SU-DHL-6 (cell line): ENCODE measurements around the gene KCNAB3.

ENCODE experiments used
- H2AFZ ChIP-seq: fragments of 200-600 bp; sonication (generic); 2 replicates; pipeline ENCODE4 v1.6.1; 2014; ENCODE audit warnings: low read depth, mild to moderate bottlenecking, moderate library complexity, mixed read lengths, antibody characterized with exemption, low read length; ENCODE audit not compliant: severe bottlenecking
- H3F3A ChIP-seq: fragments of 200-600 bp; shearing (Covaris generic); 2 replicates; pipeline ENCODE4 v1.6.0; 2016; ENCODE audit warnings: antibody characterized with exemption, mild to moderate bottlenecking; ENCODE audit not compliant: insufficient read depth
- H3K27ac ChIP-seq: fragments of 200-600 bp; sonication (generic); 2 replicates; pipeline ENCODE4 v1.5.1; 2016; ENCODE audit warnings: low read depth, mild to moderate bottlenecking, low read length, moderate library complexity, mixed read lengths
- H3K27me3 ChIP-seq: fragments of 200-600 bp; sonication (generic), shearing (Covaris generic); 2 replicates; pipeline ENCODE4 v1.6.0; 2014; ENCODE audit warnings: mild to moderate bottlenecking, low read length
- H3K36me3 ChIP-seq: fragments of 200-600 bp; sonication (generic); 2 replicates; pipeline ENCODE4 v1.6.1; 2014; ENCODE audit warnings: mild to moderate bottlenecking, low read length, mixed read lengths
- H3K4me2 ChIP-seq: fragments of 300-600, 200-600 bp; shearing (Covaris generic), sonication (generic); 2 replicates; pipeline ENCODE4 v1.6.0; 2014; ENCODE audit warnings: low read length, low read depth, mild to moderate bottlenecking; ENCODE audit not compliant: poor library complexity, severe bottlenecking
- H3K4me3 ChIP-seq: fragments of 200-600 bp; sonication (generic); 2 replicates; pipeline ENCODE4 v1.5.1; 2014; ENCODE audit warnings: antibody characterized with exemption, low read length, mild to moderate bottlenecking, mixed read lengths; ENCODE audit not compliant: insufficient read depth, poor library complexity, severe bottlenecking
- H3K79me2 ChIP-seq: fragments of 200-600 bp; sonication (generic); 2 replicates; pipeline ENCODE4 v1.6.1; 2014; ENCODE audit warnings: mild to moderate bottlenecking, low read length, moderate library complexity; ENCODE audit not compliant: insufficient read depth
- H3K9ac ChIP-seq: fragments of 200-600 bp; sonication (generic); 2 replicates; pipeline ENCODE4 v1.7.0; 2014; ENCODE audit warnings: mild to moderate bottlenecking, low read length
- H3K9me2 ChIP-seq: fragments of 200-600 bp; sonication (generic); replicated peaks from 2 replicates; pipeline ENCODE4 v1.6.1; 2014; ENCODE audit warnings: low read length; ENCODE audit not compliant: insufficient read depth
- H3K9me3 ChIP-seq: fragments of 200-600 bp; sonication (generic); 2 replicates; pipeline ENCODE4 v1.6.1; 2014; ENCODE audit warnings: low read length, mixed read lengths; ENCODE audit not compliant: insufficient read depth
- H4K20me1 ChIP-seq: fragments of 200-600 bp; sonication (generic); 2 replicates; pipeline ENCODE4 v1.6.1; 2014; ENCODE audit warnings: low read depth, mild to moderate bottlenecking, antibody characterized with exemption, low read length, moderate library complexity, mixed read lengths
- EZH2phosphoT487 ChIP-seq: fragments of 200-600 bp; sonication (generic), shearing (Covaris generic); conservative IDR thresholded peaks from 2 replicates; pipeline ENCODE4 v1.6.1; 2018; ENCODE audit warnings: mild to moderate bottlenecking, antibody characterized with exemption, low read length, moderate library complexity, mixed read lengths
- TF ChIP-seq, protein P1 (sequence below): fragments of 200-600 bp; sonication (generic); IDR thresholded peaks from one replicate; pipeline ENCODE4 v1.5.1; 2017; ENCODE audit warnings: antibody characterized with exemption, mild to moderate bottlenecking, low read length, moderate library complexity; ENCODE audit not compliant: insufficient read depth, poor library complexity, severe bottlenecking

KCNAB3 gene

DNA sequence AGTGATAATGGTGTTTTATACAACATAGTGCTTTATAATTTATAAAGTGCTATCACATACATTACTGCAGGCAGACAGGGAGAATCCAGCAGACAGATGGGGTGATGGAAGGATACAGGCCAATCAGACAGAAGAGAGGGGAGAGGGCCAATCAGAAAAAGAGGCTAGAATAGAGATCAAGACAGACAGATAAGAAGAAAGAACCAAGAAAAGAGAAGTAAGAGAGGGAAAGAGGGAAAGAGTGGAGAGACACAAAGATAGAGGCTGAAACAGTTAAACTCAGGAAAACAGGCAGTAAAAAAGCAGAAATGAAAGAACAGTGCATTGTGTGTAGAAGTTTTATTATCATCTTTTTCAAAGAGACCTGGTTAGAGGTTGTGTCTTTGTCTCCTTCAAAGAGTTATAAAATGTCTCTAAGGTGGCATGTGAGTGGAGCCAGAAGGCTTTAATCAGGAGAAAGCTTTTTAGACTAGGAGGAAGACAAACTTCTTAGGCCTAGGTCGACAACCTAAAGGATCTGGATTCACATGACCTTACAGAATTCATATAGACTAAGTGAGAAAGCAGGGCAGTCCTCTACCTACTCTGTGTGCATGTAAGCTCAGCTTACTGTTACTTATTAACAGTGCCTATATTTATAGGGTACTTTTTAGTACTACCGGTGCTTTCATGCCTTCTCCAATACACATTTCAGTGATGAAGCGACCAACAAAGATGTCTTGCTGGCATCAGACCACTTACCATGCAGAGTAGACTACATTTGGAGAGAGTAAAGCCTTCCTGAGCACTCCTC, 49.4 kb downstream of the KCNAB3 start:
- H3F3A ChIP-seq = peaks cover 57% of the 10 kb centered on the region
- H3K4me3 ChIP-seq = no peak overlapping the region
- TF ChIP-seq EZH2phosphoT487 = no peak
- TF ChIP-seq, protein P1, sequence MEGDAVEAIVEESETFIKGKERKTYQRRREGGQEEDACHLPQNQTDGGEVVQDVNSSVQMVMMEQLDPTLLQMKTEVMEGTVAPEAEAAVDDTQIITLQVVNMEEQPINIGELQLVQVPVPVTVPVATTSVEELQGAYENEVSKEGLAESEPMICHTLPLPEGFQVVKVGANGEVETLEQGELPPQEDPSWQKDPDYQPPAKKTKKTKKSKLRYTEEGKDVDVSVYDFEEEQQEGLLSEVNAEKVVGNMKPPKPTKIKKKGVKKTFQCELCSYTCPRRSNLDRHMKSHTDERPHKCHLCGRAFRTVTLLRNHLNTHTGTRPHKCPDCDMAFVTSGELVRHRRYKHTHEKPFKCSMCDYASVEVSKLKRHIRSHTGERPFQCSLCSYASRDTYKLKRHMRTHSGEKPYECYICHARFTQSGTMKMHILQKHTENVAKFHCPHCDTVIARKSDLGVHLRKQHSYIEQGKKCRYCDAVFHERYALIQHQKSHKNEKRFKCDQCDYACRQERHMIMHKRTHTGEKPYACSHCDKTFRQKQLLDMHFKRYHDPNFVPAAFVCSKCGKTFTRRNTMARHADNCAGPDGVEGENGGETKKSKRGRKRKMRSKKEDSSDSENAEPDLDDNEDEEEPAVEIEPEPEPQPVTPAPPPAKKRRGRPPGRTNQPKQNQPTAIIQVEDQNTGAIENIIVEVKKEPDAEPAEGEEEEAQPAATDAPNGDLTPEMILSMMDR = no peak
- no peaks in the 10 kb centered on the region for H4K20me1 ChIP-seq
- H2AFZ ChIP-seq = no peak overlapping the region
- peaks cover 22% of the 10 kb centered on the region for H3K36me3 ChIP-seq
- H3K9me2 ChIP-seq = no peaks in the 10 kb centered on the region
- peak overlapping the region; percentile 96 for H3K4me2 ChIP-seq
- no peaks in the 10 kb centered on the region for H3K9me3 ChIP-seq
- H3K9ac ChIP-seq = peak overlapping the region; percentile 57
- H3K27ac ChIP-seq = peak overlapping the region; percentile 85
- H3K79me2 ChIP-seq = peaks cover 7% of the 10 kb centered on the region; the same call in 1 of the 2 replicates
- no peaks in the 10 kb centered on the region for H3K27me3 ChIP-seq

DNA sequence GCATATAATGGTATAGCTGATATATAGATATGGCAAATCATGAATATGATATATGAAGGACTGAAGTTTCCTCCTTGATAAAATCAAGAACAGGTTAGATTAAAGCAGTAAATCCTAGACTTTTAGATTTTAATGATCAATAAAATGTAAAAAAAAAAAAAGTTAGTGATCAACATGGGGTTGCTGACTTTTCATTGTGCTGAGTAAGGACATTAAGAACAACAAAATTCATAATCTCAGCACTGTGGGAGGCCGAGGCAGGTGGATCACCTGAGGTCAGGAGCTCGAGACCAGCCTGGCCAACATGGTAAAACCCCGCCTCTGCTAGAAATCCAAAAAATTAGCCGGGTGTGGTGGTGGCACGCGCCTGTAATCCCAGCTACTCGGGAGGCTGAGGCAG, 51.4 kb downstream of the KCNAB3 start:
- Histone ChIP-seq H3K4me2 (no peak overlapping the region), H3K79me2 (peaks cover 7% of the 10 kb centered on the region; the same call in 1 of the 2 replicates), H3K27me3 (no peaks in the 10 kb centered on the region), H3K36me3 (peaks cover 22% of the 10 kb centered on the region), H3K9me2 (no peaks in the 10 kb centered on the region), H2AFZ (no peak overlapping the region), H3K27ac (no peak overlapping the region), H4K20me1 (no peaks in the 10 kb centered on the region), H3K9ac (no peak overlapping the region), H3K9me3 (no peaks in the 10 kb centered on the region), H3F3A (peaks cover 48% of the 10 kb centered on the region), H3K4me3 (no peak overlapping the region)
- no peak for TF ChIP-seq EZH2phosphoT487
- TF ChIP-seq, protein P1 = no peak

DNA sequence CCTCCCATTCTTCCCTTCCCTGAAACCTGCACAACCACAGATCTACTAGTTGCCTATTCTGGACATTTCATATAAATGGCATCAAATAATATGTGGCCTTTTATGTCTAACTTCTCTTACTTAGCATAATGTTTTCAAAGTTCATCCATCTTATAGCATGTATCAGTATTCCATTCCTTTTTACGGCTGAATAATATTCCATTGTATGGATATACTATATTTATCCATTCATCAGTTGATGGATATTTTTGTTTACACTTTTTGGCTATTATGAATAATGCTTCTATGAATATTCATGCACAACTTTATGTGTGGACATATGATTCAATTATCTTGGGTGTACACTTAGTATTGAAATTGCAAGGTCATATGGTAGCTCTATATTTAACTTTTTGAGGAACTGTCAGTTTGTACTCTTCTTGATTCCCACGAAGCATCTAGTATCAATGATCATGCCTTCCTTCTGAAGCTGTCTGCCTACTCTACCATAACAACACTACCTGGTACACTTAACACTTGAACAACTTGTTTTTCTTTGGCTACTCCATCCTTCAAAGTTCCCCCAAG, 53.8 kb downstream of the KCNAB3 start:
- H3F3A ChIP-seq = peaks cover 30% of the 10 kb centered on the region; the same call in 1 of the 2 replicates

More for the DNA sequence above, 53.8 kb downstream of the KCNAB3 start:
- Histone ChIP-seq H4K20me1 (no peaks in the 10 kb centered on the region), H3K27ac (no peak overlapping the region), H3K79me2 (no peaks in the 10 kb centered on the region), H3K4me2 (no peak overlapping the region), H3K9ac (no peak overlapping the region), H3K36me3 (peaks cover 22% of the 10 kb centered on the region), H2AFZ (no peak overlapping the region), H3K9me2 (no peaks in the 10 kb centered on the region), H3K27me3 (no peaks in the 10 kb centered on the region), H3K9me3 (no peaks in the 10 kb centered on the region), H3K4me3 (no peak overlapping the region)
- TF ChIP-seq, protein P1 = no peak
- no peak for TF ChIP-seq EZH2phosphoT487
